ENCODE data around the gene MYO16. TPM values are rescaled to one million over a fixed set of nuclear protein-coding genes. Genes with fewer than 3 reads are reported as not detected.

Gene MYO16
- total RNA-seq, 4 donors from 2014 or later, result 0.54 to 3.8 (median 1.5) TPM

GRCh38 chr13:108968566-108968965 lies 339.2 kb downstream of the MYO16 start:
- Histone ChIP-seq H3K36me3 (no peaks in the 10 kb centered on the region), H3K9me3 (no peaks in the 10 kb centered on the region), H3K4me3 (no peak overlapping the region), H3K27me3 (no peaks in the 10 kb centered on the region), H3K27ac (no peak overlapping the region), H3K4me1 (no peaks in the 10 kb centered on the region)
- 100% methylated on average over 2 to 4 of the region's 7 CpGs for WGBS, 2 donors (ENCODE audit: low coverage in 1 of 2)
- no peak for ATAC-seq
- TF ChIP-seq POLR2A (IDR thresholded peaks at IDR 0.05) (no peak), EP300 (IDR thresholded peaks at IDR 0.05) (no peak), POLR2AphosphoS5 (IDR thresholded peaks at IDR 0.05) (no peak)
- TF ChIP-seq, protein P1, sequence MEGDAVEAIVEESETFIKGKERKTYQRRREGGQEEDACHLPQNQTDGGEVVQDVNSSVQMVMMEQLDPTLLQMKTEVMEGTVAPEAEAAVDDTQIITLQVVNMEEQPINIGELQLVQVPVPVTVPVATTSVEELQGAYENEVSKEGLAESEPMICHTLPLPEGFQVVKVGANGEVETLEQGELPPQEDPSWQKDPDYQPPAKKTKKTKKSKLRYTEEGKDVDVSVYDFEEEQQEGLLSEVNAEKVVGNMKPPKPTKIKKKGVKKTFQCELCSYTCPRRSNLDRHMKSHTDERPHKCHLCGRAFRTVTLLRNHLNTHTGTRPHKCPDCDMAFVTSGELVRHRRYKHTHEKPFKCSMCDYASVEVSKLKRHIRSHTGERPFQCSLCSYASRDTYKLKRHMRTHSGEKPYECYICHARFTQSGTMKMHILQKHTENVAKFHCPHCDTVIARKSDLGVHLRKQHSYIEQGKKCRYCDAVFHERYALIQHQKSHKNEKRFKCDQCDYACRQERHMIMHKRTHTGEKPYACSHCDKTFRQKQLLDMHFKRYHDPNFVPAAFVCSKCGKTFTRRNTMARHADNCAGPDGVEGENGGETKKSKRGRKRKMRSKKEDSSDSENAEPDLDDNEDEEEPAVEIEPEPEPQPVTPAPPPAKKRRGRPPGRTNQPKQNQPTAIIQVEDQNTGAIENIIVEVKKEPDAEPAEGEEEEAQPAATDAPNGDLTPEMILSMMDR (IDR thresholded peaks at IDR 0.05), result no peak

DNA sequence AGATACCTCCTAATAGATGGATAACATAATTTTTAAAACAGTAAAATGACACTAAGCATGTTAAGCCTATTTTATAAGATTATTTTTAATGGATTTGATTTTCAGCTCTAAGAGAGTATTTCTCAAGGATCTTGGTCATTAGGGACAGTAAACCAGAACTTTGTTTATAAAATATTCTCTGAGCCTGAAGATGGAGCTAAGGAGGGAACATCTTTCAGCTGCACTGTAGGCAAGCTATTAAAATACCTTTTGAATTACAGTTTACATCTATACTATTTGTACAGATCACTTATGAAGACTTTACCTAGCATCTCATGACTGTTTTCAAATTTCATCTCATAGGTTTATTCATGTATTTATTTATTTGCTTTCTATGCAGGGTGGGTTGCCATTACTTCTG lies 345.3 kb downstream of the MYO16 start:
- H3K36me3 ChIP-seq, result no peaks in the 10 kb centered on the region
- TF ChIP-seq POLR2A (IDR thresholded peaks at IDR 0.05), result no peak
- TF ChIP-seq, protein P1 (IDR thresholded peaks at IDR 0.05), result no peak
- no peak for TF ChIP-seq POLR2AphosphoS5 (IDR thresholded peaks at IDR 0.05)
- no peak for TF ChIP-seq EP300 (IDR thresholded peaks at IDR 0.05)

GRCh38 chr13:108980237-108980636 lies 350.8 kb downstream of the MYO16 start:
- H3K27ac ChIP-seq, result peak overlapping the region in 2 of 4 donors; percentile 32 to 43
- no peak for TF ChIP-seq POLR2AphosphoS5 (IDR thresholded peaks at IDR 0.05)
- no peak for TF ChIP-seq EP300 (IDR thresholded peaks at IDR 0.05)
- TF ChIP-seq POLR2A (IDR thresholded peaks at IDR 0.05), result no peak
- TF ChIP-seq, protein P1 (IDR thresholded peaks at IDR 0.05), result no peak
- no peaks in the 10 kb centered on the region for H3K9me3 ChIP-seq
- ATAC-seq, result peak; percentile 31
- H3K4me1 ChIP-seq, result peaks cover 0 to 10% (median 4%) of the 10 kb centered on the region in 3 donors
- H3K36me3 ChIP-seq, result no peaks in the 10 kb centered on the region
- no peak overlapping the region for H3K4me3 ChIP-seq
- no peaks in the 10 kb centered on the region for H3K27me3 ChIP-seq
- 0 to 3% methylated on average over 4 to 5 of the region's 5 CpGs for WGBS, 2 donors (ENCODE audit: low coverage in 1 of 2)

More for the DNA sequence above, 345.3 kb downstream of the MYO16 start:
- Histone ChIP-seq H3K4me1 (no peaks in the 10 kb centered on the region), H3K9me3 (no peaks in the 10 kb centered on the region), H3K27ac (no peak overlapping the region), H3K27me3 (no peaks in the 10 kb centered on the region), H3K4me3 (no peak overlapping the region)
- no peak for ATAC-seq

DNA sequence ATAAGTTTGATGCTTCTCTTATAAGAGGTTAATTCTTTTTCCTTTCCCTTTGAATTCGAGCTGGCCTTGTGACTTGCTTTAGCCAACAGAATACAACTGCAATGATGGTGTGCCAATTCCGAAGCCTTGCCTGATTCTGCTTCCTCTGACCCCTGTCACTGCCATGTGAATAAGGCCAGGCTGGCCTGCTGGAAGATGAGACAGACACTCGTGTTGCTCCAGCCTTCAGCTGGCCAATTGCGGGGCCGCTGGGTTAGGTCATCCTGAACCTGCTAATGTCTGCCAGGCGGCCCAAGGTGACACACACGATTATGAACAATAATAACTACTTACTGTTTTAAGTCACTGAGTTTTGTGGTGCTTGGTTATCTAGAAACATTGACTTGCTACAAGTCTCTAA lies 352.0 kb downstream of the MYO16 start:
- Histone ChIP-seq H3K9me3 (no peaks in the 10 kb centered on the region), H3K27ac (no peak overlapping the region), H3K36me3 (no peaks in the 10 kb centered on the region), H3K4me3 (no peak overlapping the region), H3K4me1 (peaks cover 0 to 10% (median 4%) of the 10 kb centered on the region in 3 donors), H3K27me3 (no peaks in the 10 kb centered on the region)
- 85 to 86% methylated on average over 1 to 7 of the region's 7 CpGs for WGBS, 2 donors (ENCODE audit: low coverage in 1 of 2)
- TF ChIP-seq EP300 (IDR thresholded peaks at IDR 0.05) (no peak), POLR2A (IDR thresholded peaks at IDR 0.05) (no peak), POLR2AphosphoS5 (IDR thresholded peaks at IDR 0.05) (no peak)
- TF ChIP-seq, protein P1 (IDR thresholded peaks at IDR 0.05), result no peak
- no peak for ATAC-seq

GRCh38 chr13:108983273-108983672 lies 353.9 kb downstream of the MYO16 start:
- 88 to 92% methylated on average over 6 of the region's 6 CpGs for WGBS, 2 donors (ENCODE audit: low coverage in 1 of 2)
- no peak overlapping the region for H3K4me3 ChIP-seq
- TF ChIP-seq, protein P1 (IDR thresholded peaks at IDR 0.05), result no peak
- no peak for TF ChIP-seq EP300 (IDR thresholded peaks at IDR 0.05)
- TF ChIP-seq POLR2AphosphoS5 (IDR thresholded peaks at IDR 0.05), result no peak
- no peak for TF ChIP-seq POLR2A (IDR thresholded peaks at IDR 0.05)
- H3K36me3 ChIP-seq, result no peaks in the 10 kb centered on the region
- no peak for ATAC-seq
- H3K4me1 ChIP-seq, result peaks cover 0 to 10% (median 4%) of the 10 kb centered on the region in 3 donors
- no peaks in the 10 kb centered on the region for H3K9me3 ChIP-seq
- H3K27me3 ChIP-seq, result no peaks in the 10 kb centered on the region
- no peak overlapping the region for H3K27ac ChIP-seq

Data from gastroesophageal sphincter (tissue), 4 donors.